SK-N-MC (cell line): Measurements from ENCODE around the gene LARGE1.

Experiments
- EZH2 ChIP-seq: fragments of 200-600 bp; sonication (generic); IDR thresholded peaks from one replicate; pipeline ENCODE4 v1.6.1; 2017; ENCODE audit warnings: antibody characterized with exemption
- POLR2AphosphoS5 ChIP-seq: IDR thresholded peaks from 2 replicates; pipeline ENCODE4 v1.6.1; 2012; ENCODE audit warnings: mild to moderate bottlenecking, low read depth, low read length, borderline replicate concordance

DNA sequence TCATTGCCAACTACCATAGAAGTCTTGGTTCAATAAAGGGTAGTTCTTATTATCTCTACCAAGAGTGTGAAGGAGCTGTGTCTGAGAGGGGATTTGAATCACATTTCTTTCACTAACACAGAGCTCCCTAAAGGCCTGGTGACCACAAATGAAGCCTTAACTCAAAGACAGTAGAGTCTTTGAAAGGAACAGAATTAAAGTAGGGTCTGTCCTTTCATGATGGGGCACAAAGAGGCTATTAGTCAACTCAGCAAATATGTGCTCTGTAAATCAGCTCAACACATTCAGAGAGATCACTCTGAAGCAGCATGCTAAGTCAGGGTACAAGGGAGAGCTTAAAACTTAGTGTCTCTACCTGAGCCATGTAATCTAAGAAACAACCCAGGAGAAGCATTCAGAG, 649.7 kb downstream of the LARGE1 start:
- TF ChIP-seq POLR2AphosphoS5, result no peak
- no peak for TF ChIP-seq EZH2
